Activated CD4-positive, alpha-beta T cell treated with anti-CD3 and anti-CD28 coated beads, Interleukin-2, amount 50 U/mL, for 24 hours (primary cell): ENCODE data around the gene RYK.

Experiments
- DNase-seq, 2 donors: peaks; one replicate each; pipeline ENCODE4 v3.0.0-alpha.2; 2020; ENCODE audit warnings: low read depth in 1 of 2, low spot score in 1 of 2

RYK gene

GRCh38 chr3:134153761-134154160 lies 96.9 kb downstream of the RYK start:
- DNase-seq = no peak

GRCh38 chr3:134150476-134150875 lies 100.2 kb downstream of the RYK start:
- DNase-seq = no peak

GRCh38 chr3:134149286-134149685 lies 101.4 kb downstream of the RYK start:
- no peak for DNase-seq

GRCh38 chr3:134148534-134148933 lies 102.1 kb downstream of the RYK start:
- DNase-seq = no peak

- no peak for DNase-seq
Observed at GRCh38 chr3:134147411-134147810, 103.2 kb downstream of the RYK start.

- no peak for DNase-seq
Observed at GRCh38 chr3:134146666-134147065, 104.0 kb downstream of the RYK start.

GRCh38 chr3:134145183-134145582 lies 105.5 kb downstream of the RYK start:
- no peak for DNase-seq

- DNase-seq = no peak
Observed at GRCh38 chr3:134144694-134145093, 106.0 kb downstream of the RYK start.

- DNase-seq = no peak
Observed at GRCh38 chr3:134143828-134144401, 106.7 kb downstream of the RYK start.

GRCh38 chr3:134136604-134137003 lies 114.1 kb downstream of the RYK start:
- no peak for DNase-seq

GRCh38 chr3:134134698-134135415 lies 115.8 kb downstream of the RYK start:
- no peak for DNase-seq

- no peak for DNase-seq
Observed at GRCh38 chr3:134134240-134134639, 116.4 kb downstream of the RYK start.

GRCh38 chr3:134132961-134133360 lies 117.7 kb downstream of the RYK start:
- DNase-seq = no peak

- DNase-seq = no peak
Observed at GRCh38 chr3:134126153-134126552, 124.5 kb downstream of the RYK start.

GRCh38 chr3:134114726-134115125 lies 135.9 kb downstream of the RYK start:
- DNase-seq = no peak

- DNase-seq = no peak
Observed at GRCh38 chr3:134111616-134112015, 139.0 kb downstream of the RYK start.

GRCh38 chr3:134110963-134111362 lies 139.7 kb downstream of the RYK start:
- DNase-seq = no peak
